Nephron (organoid): ENCODE data around the gene TAGAP.

Experiments used
- H3K27ac Mint-ChIP-seq, 3 experiments: 2 replicates each; pipeline ENCODE4 v1.8.0; 2020; ENCODE audit warnings: mixed read lengths in 3 of 3, mild to moderate bottlenecking in 2 of 3, moderate library complexity in 1 of 3
- H3K27me3 Mint-ChIP-seq: 2 replicates; pipeline ENCODE4 v1.8.0; 2021; ENCODE audit warnings: low read depth, mild to moderate bottlenecking, moderate library complexity, mixed read lengths
- H3K36me3 Mint-ChIP-seq: 2 replicates; pipeline ENCODE4 v1.8.0; 2020; ENCODE audit warnings: low read depth, mixed read lengths
- H3K4me1 Mint-ChIP-seq: 2 replicates; pipeline ENCODE4 v1.8.0; 2020; ENCODE audit warnings: mixed read lengths
- H3K4me3 Mint-ChIP-seq, 3 experiments: 2 replicates each; pipeline ENCODE4 v1.8.0; 2020; ENCODE audit warnings: mild to moderate bottlenecking in 3 of 3, mixed read lengths in 3 of 3, moderate library complexity in 2 of 3
- H3K9me3 Mint-ChIP-seq: 2 replicates; pipeline ENCODE4 v1.8.0; 2020; ENCODE audit warnings: mixed read lengths
- CTCF ChIP-seq, 3 experiments: fragments of 200-600 bp; sonication (generic); IDR thresholded peaks; one replicate each; pipeline ENCODE4 v1.5.0; 2021; ENCODE audit warnings: antibody characterized with exemption in 3 of 3; ENCODE audit not compliant: unreplicated experiment in 3 of 3

Gene TAGAP

GRCh38 chr6:159074876-159075275 lies 30.1 kb upstream of the TAGAP start:
- Mint-ChIP-seq H3K36me3 (no peaks in the 10 kb centered on the region), H3K9me3 (no peaks in the 10 kb centered on the region), H3K4me3 (no peak overlapping the region), H3K27me3 (peaks cover 30% of the 10 kb centered on the region), H3K27ac (no peak overlapping the region), H3K4me1 (peaks cover 18% of the 10 kb centered on the region)
- no peak for TF ChIP-seq CTCF (IDR thresholded peaks at IDR 0.05; ENCODE audit: unreplicated experiment in 3 of 3)

GRCh38 chr6:159074120-159074684 lies 29.4 kb upstream of the TAGAP start:
- TF ChIP-seq CTCF (IDR thresholded peaks at IDR 0.05; ENCODE audit: unreplicated experiment in 3 of 3), result no peak
- H3K27ac Mint-ChIP-seq, result peak overlapping the region; percentile 88 to 91 (median 89)
- H3K36me3 Mint-ChIP-seq, result no peaks in the 10 kb centered on the region
- no peaks in the 10 kb centered on the region for H3K9me3 Mint-ChIP-seq
- H3K27me3 Mint-ChIP-seq, result peaks cover 30% of the 10 kb centered on the region
- peak overlapping the region; percentile 87 to 94 (median 94) for H3K4me3 Mint-ChIP-seq
- H3K4me1 Mint-ChIP-seq, result peaks cover 18% of the 10 kb centered on the region

GRCh38 chr6:159071843-159072769 lies 27.3 kb upstream of the TAGAP start:
- Mint-ChIP-seq H3K4me3 (no peak overlapping the region), H3K36me3 (no peaks in the 10 kb centered on the region), H3K4me1 (peaks cover 15% of the 10 kb centered on the region), H3K27ac (no peak overlapping the region), H3K9me3 (no peaks in the 10 kb centered on the region), H3K27me3 (peaks cover 26% of the 10 kb centered on the region)
- no peak for TF ChIP-seq CTCF (IDR thresholded peaks at IDR 0.05; ENCODE audit: unreplicated experiment in 3 of 3)

- H3K4me3 Mint-ChIP-seq, result no peak overlapping the region
- no peaks in the 10 kb centered on the region for H3K9me3 Mint-ChIP-seq
- TF ChIP-seq CTCF (IDR thresholded peaks at IDR 0.05; ENCODE audit: unreplicated experiment in 3 of 3), result no peak
- peaks cover 24% of the 10 kb centered on the region for H3K4me1 Mint-ChIP-seq
- no peaks in the 10 kb centered on the region for H3K36me3 Mint-ChIP-seq
- H3K27ac Mint-ChIP-seq, result peak overlapping the region in 1 of 3 experiments; percentile 17
- peaks cover 19% of the 10 kb centered on the region for H3K27me3 Mint-ChIP-seq
Measured at GRCh38 chr6:159068904-159069578, 24.2 kb upstream of the TAGAP start.

- no peak overlapping the region for H3K4me3 Mint-ChIP-seq
- no peaks in the 10 kb centered on the region for H3K9me3 Mint-ChIP-seq
- no peaks in the 10 kb centered on the region for H3K36me3 Mint-ChIP-seq
- H3K27ac Mint-ChIP-seq, result no peak overlapping the region
- no peak for TF ChIP-seq CTCF (IDR thresholded peaks at IDR 0.05; ENCODE audit: unreplicated experiment in 3 of 3)
- peaks cover 19% of the 10 kb centered on the region for H3K27me3 Mint-ChIP-seq
- peaks cover 22% of the 10 kb centered on the region for H3K4me1 Mint-ChIP-seq
Measured at GRCh38 chr6:159067334-159067733, 22.5 kb upstream of the TAGAP start.
